Renal cortical epithelial cell (primary cell): ENCODE measurements around the gene RNF144B. TPM values are rescaled to one million over a fixed set of nuclear protein-coding genes. Genes with fewer than 3 reads are reported as not detected.

Experiments used
- DNase-seq: peaks from one replicate; pipeline ENCODE4 v3.0.0-alpha.2; 2011; ENCODE audit warnings: low read depth
- total RNA-seq: library from RNA; depleted of rRNA; stranded (reverse); fragments of >200 nt; gene quantifications from 2 replicates; pipeline ENCODE4 v1.2.3, GENCODE V29; 2014

Gene RNF144B
- total RNA-seq, 1 donor from 2014 or later = 251 TPM

DNA sequence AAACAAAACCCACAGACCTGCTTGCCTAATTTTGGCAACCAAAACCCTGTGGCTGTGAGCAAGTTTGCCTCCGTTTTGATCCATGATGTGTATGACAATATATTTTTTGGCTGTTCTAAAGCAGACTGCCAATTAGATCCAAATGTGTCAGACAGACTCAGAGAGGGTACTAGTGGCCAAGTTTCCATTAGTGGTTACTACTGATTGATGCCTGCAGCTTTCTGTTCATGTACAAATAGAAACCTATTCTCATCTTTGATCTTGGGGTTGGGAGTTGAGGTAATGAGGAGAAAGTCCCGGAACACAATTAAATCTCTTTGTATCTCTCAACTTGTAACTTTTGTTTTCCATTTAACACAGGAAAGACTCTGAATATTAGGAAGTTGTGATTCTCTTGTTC is 100.9 kb downstream of the RNF144B start:
- peak; percentile 37 for DNase-seq

- peak; percentile 97 for DNase-seq
These were observed 101.5 kb downstream of the RNF144B start for GRCh38 chr6:18488526-18489270.

GRCh38 chr6:18489335-18489734 is 102.2 kb downstream of the RNF144B start:
- no peak for DNase-seq

DNA sequence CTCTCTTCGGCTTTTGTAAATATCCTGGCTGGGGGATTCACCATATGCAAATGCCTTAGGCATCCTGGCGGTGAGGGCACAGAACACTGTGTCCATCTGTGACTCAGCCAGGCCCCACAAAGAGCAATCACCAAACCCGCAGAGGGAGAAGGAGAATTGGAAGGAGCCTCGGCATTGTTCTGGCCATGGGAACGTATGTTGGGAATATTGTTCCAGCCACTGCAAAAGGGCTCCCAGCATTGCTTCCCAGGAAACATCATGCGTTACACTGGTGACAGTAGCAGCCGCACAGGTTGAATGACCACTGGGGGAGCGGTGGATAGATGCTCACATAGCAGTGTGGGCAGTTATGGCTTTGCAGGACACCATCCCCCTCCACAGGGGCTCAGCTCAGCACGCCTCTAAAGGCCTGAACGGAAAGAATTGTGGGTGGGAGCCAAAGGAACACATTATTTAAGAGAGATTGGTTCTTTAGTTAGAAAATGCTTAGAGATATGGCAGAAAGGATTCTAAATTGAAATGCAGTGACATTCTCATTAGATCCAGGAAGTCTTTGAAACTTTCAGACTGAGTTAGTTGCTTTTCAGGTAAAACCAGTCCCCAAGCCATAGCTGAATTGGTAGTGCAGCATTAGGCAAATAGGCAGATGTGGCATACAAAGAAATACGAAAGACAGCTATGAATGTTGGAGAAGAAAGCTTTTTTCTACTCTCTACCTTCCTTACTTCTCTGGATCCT is 104.3 kb downstream of the RNF144B start:
- DNase-seq = peak; percentile 88

- peak; percentile 95 for DNase-seq
These were observed 105.8 kb downstream of the RNF144B start for GRCh38 chr6:18492972-18493371.

DNA sequence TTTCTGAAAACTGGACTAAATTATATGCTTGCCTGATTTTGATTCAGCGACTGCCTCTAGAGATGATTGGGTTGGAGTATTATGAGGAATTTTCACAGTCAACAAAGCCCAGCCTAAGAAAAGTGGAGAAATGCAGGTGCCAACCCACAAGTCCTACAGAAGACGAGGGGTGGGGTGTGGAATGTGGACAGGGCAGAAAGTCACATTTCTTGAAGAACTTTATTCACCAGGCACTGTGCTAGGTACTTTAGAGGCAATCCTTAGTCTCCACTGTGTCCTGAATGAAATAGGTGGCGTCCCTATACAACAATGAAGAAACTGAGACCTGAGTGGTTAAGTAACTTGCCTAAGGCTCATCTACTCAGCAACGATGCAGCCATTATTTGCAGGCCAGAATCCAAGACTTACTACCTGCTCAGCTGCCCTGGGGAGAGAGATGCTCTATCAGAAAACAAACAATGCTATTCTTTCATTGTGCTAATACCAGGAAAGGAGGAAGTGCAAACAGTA is 106.3 kb downstream of the RNF144B start:
- peak; percentile 97 for DNase-seq

DNA sequence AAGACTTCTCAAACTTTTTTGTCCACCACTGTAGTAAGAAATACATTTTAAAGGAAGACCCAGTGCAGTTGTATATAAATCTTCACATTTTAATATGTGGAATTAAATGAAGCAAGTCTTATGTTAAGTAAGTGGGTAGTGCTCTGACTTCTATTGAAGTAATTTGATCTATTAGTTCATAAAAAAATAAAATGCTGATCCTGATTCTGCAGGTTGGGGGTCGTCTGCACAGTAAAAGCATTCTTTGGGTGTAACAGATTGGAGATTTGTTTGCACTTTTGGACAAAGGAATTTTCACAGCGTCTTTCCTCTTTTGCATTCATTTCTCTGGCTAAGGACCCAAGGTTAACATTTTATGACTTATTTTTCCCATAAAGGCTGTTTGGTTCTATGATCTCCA is 106.8 kb downstream of the RNF144B start:
- peak; percentile 45 for DNase-seq

DNA sequence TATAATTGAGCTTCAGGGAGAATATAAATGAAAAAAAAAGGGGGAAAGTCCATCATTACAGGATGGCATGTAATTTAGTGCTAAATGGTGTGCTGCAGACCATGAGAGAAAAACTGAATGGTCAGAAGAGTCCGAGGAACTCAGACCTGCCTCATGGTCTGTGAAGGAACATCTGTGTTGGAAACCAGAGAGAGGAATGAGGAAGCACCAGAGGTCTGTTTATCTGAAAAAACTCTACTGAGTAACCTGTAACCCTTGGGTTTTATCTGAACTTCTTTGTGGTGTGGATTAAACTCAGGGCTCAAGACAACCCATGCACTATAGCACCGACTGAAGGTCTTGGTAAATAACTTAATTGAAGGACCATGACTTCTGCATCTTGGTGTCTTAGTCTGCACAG is 108.1 kb downstream of the RNF144B start:
- DNase-seq = peak; percentile 93

- DNase-seq = peak; percentile 98
These were observed 109.3 kb downstream of the RNF144B start for GRCh38 chr6:18496462-18496861.

DNA sequence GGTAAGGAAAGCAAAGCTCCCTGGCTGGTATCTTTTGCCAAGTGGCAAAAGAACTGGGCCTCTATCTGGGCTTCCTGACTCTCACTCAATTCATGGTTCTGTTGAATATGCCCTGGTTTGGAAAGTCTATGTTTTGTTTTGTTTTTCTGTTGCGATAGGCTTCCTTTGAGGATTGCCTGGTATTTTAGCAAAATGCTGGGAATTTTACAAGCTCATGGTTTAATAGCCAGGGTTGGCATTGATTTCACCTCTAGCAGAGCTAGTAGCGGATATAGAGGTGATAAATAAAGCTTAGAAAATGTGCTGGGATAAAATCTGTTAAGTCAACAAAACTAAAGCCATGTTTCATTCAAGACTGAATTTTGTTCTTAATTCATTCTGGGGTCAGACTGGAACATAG is 109.9 kb downstream of the RNF144B start:
- DNase-seq = peak; percentile 73

GRCh38 chr6:18498408-18498807 is 111.3 kb downstream of the RNF144B start:
- DNase-seq = no peak

DNA sequence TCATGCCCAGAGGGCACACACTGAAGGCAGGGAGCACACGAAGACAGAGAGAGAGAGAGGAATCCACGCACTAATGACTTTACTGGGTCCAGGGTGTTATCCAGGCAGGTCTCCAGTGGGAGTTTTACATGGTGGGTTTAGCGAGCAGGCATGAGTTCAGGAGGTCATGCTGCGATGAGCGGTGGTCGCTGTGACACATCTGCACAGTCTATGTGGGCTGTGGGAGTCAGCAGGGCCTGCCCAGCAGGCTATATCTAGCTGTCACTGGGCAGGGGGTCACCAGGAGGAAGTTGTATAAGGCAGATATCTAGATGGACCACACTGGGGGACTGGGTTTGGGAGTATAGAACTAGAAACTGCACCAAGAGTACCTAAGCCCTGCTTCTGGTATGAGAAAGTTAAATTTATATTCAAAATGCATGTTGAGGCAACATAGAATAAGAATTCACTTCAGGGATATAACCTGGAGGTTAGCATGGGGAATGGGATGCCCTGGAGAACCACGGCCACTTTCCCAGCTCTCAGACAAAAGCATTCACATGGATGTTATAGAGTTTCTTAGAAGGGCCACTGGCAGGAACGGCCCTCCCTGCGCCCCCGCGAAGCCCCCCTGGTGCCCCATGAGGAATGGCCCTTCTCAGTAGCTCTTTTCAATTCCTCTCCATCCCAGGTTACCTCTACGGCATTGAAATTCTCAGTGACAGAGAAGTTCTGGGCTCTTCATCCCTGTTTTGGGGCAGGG is 113.9 kb downstream of the RNF144B start:
- DNase-seq = no peak

DNA sequence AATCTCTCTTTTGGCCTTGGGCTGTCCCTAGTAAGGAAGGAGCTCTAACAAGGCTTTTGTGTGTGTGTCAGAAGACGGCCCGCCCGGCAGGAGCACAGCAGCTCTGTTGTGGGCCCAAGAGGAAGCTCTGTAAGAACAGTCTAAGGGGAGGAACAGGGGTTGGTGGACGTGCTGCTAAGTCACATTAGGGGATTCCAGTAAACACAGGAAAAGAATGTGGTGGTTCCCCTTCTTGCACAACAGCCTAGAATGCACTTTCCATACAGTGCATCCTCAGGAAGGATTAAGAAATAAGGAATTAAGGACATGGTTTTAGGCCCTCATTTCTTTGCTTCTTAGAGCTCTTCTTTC is 114.5 kb downstream of the RNF144B start:
- peak; percentile 97 for DNase-seq

DNA sequence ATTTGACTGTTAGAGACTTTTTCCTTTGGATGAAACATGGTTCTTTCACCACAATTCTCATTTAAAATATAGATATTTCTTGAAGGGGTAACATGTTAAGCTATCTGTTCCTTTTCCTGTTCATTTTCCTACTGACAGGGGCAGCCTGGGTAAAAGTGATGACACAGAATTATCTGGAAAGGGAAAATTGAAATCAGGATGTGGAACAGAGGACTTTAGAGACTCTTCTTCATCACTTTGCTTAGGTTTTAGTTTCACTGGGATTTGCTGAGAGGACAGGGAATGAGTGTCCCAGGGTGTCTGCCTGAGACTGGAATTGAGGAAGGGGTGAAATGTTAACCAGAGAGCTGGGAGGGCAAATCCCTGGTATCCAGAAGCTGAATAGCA is 116.0 kb downstream of the RNF144B start:
- DNase-seq = no peak

DNA sequence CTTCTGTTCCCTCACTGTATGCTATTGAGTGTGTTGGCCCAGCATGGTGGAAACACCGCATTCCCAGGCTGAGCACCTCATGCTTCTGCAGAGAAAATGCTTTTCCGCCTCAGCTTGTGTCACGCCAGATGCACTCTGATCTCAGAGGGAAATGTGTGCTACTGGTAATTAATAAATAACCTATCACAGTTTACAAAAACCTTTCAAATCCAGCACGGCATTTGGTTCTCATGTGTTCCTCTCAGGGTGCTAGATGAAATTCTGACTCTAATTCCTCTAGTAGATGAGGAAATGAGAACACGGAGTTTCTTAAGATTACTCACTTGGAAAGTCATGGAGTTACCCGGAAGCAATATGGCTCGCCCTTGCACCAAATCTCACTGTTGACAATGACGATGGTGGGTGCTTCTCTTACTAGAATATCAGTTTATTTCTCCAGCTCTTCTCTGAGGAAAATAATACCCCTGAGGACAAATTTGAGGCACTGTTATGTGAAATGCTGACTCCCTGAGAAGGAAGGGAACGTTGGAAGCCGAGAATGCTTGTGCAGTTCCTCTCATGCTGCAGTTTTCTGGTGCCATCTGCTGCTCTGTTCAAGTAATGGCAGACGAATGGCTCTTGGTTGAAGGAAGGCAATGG is 116.6 kb downstream of the RNF144B start:
- DNase-seq = peak; percentile 97

GRCh38 chr6:18504232-18504596 is 117.1 kb downstream of the RNF144B start:
- no peak for DNase-seq

- DNase-seq = no peak
These were observed 119.3 kb downstream of the RNF144B start for GRCh38 chr6:18506382-18507017.

- no peak for DNase-seq
These were observed 119.9 kb downstream of the RNF144B start for GRCh38 chr6:18507018-18507415.

DNA sequence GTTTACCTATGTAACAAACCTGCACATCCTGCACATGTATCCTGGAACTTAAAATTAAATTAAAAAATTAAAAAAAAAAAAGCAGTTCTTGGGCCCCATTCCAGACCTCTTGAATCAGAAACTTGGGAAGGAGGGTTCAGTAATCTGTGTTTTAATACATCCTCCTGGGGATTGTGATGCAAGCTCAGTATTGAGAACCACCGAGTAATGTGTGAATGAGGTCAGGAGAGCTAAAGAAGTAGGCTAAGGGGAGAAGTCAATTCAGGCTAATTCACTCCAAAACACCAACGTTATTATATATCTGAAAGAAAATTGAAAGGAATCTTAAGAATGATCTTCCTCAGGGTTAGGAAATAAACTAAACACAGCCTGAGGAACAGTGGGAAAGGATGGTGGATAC is 120.4 kb downstream of the RNF144B start:
- DNase-seq = no peak

GRCh38 chr6:18509871-18510643 is 122.9 kb downstream of the RNF144B start:
- no peak for DNase-seq

GRCh38 chr6:18510644-18511033 is 123.5 kb downstream of the RNF144B start:
- DNase-seq = no peak
